Liver (tissue), 9 donors: ENCODE data around the gene HDGFL3. TPM values are rescaled to one million over a fixed set of nuclear protein-coding genes. Genes with fewer than 3 reads are reported as not detected.

Source experiments
- DNase-seq: peaks from one replicate; pipeline ENCODE4 v3.0.0-alpha.2; 2017; ENCODE audit warnings: low spot score
- H3K27ac ChIP-seq, 2 donors: one replicate each; pipeline ENCODE4 v1.7.0; 2013; ENCODE audit warnings: inconsistent platforms in 2 of 2, low read length in 2 of 2, control low read depth in 1 of 2, low read depth in 1 of 2, mild to moderate bottlenecking in 1 of 2
- H3K27me3 ChIP-seq, 4 donors: one replicate each; pipeline versions ENCODE4 v1.6.1 to v1.7.0; 2013; ENCODE audit warnings: low read length in 3 of 4, inconsistent platforms in 1 of 4, mild to moderate bottlenecking in 1 of 4, moderate library complexity in 1 of 4; ENCODE audit not compliant: control insufficient read depth in 4 of 4, insufficient read depth in 4 of 4
- H3K36me3 ChIP-seq, 4 donors: one replicate each; pipeline versions ENCODE4 v1.6.1 to v1.7.0; 2013; ENCODE audit warnings: low read length in 3 of 4, mild to moderate bottlenecking in 3 of 4, low read depth in 1 of 4, moderate library complexity in 1 of 4; ENCODE audit not compliant: control insufficient read depth in 4 of 4, insufficient read depth in 3 of 4
- H3K4me1 ChIP-seq, 4 donors: one replicate each; pipeline versions ENCODE4 v1.6.1 to v1.7.0; 2013; ENCODE audit warnings: low read length in 3 of 4, mild to moderate bottlenecking in 3 of 4, moderate library complexity in 1 of 4; ENCODE audit not compliant: control insufficient read depth in 4 of 4, insufficient read depth in 4 of 4
- H3K4me3 ChIP-seq, 3 donors: one replicate each; pipeline versions ENCODE4 v1.6.1 to v1.7.0; 2013; ENCODE audit warnings: low read length in 3 of 3, control low read depth in 1 of 3, low read depth in 1 of 3, mild to moderate bottlenecking in 1 of 3
- H3K9ac ChIP-seq, 2 donors: one replicate each; pipeline ENCODE4 v1.7.0; 2013; ENCODE audit warnings: low read length in 2 of 2, mild to moderate bottlenecking in 2 of 2, moderate library complexity in 2 of 2, control low read depth in 1 of 2, low read depth in 1 of 2
- H3K9me3 ChIP-seq, 4 donors: one replicate each; pipeline versions ENCODE4 v1.6.1 to v1.7.0; 2013; ENCODE audit warnings: low read length in 3 of 4; ENCODE audit not compliant: control insufficient read depth in 4 of 4
- EGR1 ChIP-seq, 2 donors: IDR thresholded peaks; 2 replicates each; pipeline ENCODE4 v1.6.1; 2016 to 2018; ENCODE audit warnings: antibody characterized with exemption in 2 of 2, low read depth in 2 of 2
- FOXA2 ChIP-seq: IDR thresholded peaks from 2 replicates; pipeline ENCODE4 v1.6.1; 2016; ENCODE audit warnings: antibody characterized with exemption
- GABPA ChIP-seq, 2 donors: IDR thresholded peaks in 1 of 2; conservative IDR thresholded peaks in 1 of 2; 2 replicates each; pipeline ENCODE4 v1.6.1; 2016; ENCODE audit warnings: antibody characterized with exemption in 2 of 2, mild to moderate bottlenecking in 1 of 2, moderate library complexity in 1 of 2
- HNF4A ChIP-seq, 2 donors: conservative IDR thresholded peaks; 2 replicates each; pipeline ENCODE4 v1.6.1; 2016; ENCODE audit warnings: antibody characterized with exemption in 2 of 2, mild to moderate bottlenecking in 2 of 2
- HNF4G ChIP-seq: IDR thresholded peaks from 2 replicates; pipeline ENCODE4 v1.6.1; 2016; ENCODE audit warnings: antibody characterized with exemption
- JUND ChIP-seq, 2 donors: IDR thresholded peaks; 2 replicates each; pipeline ENCODE4 v1.6.1; 2016; ENCODE audit warnings: antibody characterized with exemption in 2 of 2
- NR2F2 ChIP-seq: IDR thresholded peaks from 2 replicates; pipeline ENCODE4 v1.6.1; 2016; ENCODE audit warnings: antibody characterized with exemption
- RAD21 ChIP-seq, 2 donors: IDR thresholded peaks; 2 replicates each; pipeline ENCODE4 v1.6.1; 2016; ENCODE audit warnings: antibody characterized with exemption in 2 of 2, mild to moderate bottlenecking in 2 of 2
- RXRA ChIP-seq, 2 donors: IDR thresholded peaks; 2 replicates each; pipeline ENCODE4 v1.6.1; 2017 to 2018; ENCODE audit warnings: antibody characterized with exemption in 2 of 2, mild to moderate bottlenecking in 1 of 2
- TAF1 ChIP-seq: conservative IDR thresholded peaks from 2 replicates; pipeline ENCODE4 v1.6.1; 2016; ENCODE audit warnings: antibody characterized with exemption, mild to moderate bottlenecking
- WGBS: extraction: QIAGEN DNeasy Blood & Tissue Kit; methylation state at CpG from one replicate; pipeline ENCODE4 v1.1.7; 2013; 5-methylcytosine and 5-hydroxymethylcytosine counted together
- polyA plus RNA-seq, 2 donors: library from polyadenylated mRNA; stranded (reverse) in 1 of 2; unstranded in 1 of 2; fragments of 200-250 nt in 1 of 2; fragments of >200 nt in 1 of 2; fragmentation: Nextera tagmentation in 1 of 2; extraction: Ambion mirVana in 1 of 2; gene quantifications; one replicate each; pipeline versions ENCODE4 v1.2.1 to v1.2.3, GENCODE V29; 2013 to 2015
- total RNA-seq, 2 donors: library from RNA; depleted of rRNA; stranded (reverse); fragments of >200 nt; gene quantifications; one replicate each; pipeline ENCODE4 v1.2.3, GENCODE V29; 2014
- TF ChIP-seq, protein P1 (sequence below): fragments of 150-350 bp; IDR thresholded peaks from 2 replicates; pipeline ENCODE4 v1.5.1; 2017; ENCODE audit warnings: improper control_type of control experiment, low read depth, low read length; ENCODE audit not compliant: missing input control
- TF ChIP-seq, protein P2 (sequence below): IDR thresholded peaks from 2 replicates; pipeline ENCODE4 v1.6.1; 2016; ENCODE audit warnings: antibody characterized with exemption
- TF ChIP-seq, protein P3 (sequence below): IDR thresholded peaks from 2 replicates; pipeline ENCODE4 v1.6.1; 2016; ENCODE audit warnings: antibody characterized with exemption
- TF ChIP-seq, protein P4 (sequence below): IDR thresholded peaks from 2 replicates; pipeline ENCODE4 v1.6.1; 2016; ENCODE audit warnings: antibody characterized with exemption, mild to moderate bottlenecking
- donor health status: healthy.
- donor health status: healthy.
- donor health status: healthy.
- donor health status: healthy.
- donor health status: healthy.

The HDGFL3 gene
- total and polyA plus RNA-seq, 4 donors, result 0.44 to 3.5 (median 1.0) TPM

DNA sequence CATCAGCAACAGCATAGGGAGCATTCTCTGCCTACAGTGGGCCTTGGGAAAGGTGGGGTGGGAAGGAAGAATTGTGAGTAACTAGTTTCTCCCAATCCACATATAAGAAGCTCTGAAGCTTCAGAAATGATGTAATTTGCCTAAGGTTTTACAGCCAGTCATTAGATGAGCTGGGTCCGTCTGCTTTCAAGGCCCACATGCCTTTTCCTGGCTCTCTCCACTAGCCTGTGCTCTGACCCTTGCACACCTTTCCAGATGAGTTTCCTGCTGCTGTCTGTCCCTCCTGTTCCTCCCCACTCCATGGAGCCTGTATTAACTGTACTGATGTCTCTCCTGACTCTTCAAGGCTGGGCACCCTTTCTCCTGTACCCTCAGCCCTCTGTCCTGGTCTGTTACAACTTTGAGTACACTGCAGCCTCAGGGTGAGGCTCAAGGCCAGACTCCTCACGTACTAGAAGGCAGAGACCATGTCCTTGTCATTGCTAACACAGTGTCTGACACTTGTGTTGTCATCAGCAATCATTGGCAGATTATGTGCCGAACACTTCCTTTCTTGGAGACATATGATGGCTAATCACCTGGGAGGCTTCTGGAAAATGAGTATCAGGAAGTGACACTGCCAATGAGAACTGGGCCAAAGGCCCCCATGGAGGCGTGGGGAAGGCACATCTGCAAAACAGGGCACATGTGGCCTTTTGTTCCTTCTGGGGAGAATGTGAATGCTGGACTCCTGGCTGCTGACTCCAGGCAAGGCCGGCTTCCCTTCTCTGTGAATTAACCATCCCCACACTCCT, 93.5 kb downstream of the HDGFL3 start:
- no peak overlapping the region for H3K27ac ChIP-seq
- H3K27me3 ChIP-seq, result no peaks in the 10 kb centered on the region
- no peak overlapping the region for H3K4me3 ChIP-seq
- H3K36me3 ChIP-seq, result no peaks in the 10 kb centered on the region
- H3K9me3 ChIP-seq, result no peaks in the 10 kb centered on the region
- H3K4me1 ChIP-seq, result peaks cover 0 to 5% (median under 1%) of the 10 kb centered on the region in 4 donors
- 82% methylated on average over 5 of the region's 5 CpGs for WGBS
- DNase-seq, result no peak
- TF ChIP-seq RXRA (IDR thresholded peaks at IDR 0.05) (no peak), HNF4A (conservative IDR thresholded peaks at IDR 0.05) (no peak), JUND (IDR thresholded peaks at IDR 0.05) (no peak), FOXA2 (no peak), GABPA (IDR thresholded peaks at IDR 0.05 in 1 of 2, conservative IDR thresholded peaks at IDR 0.05 in 1 of 2) (no peak), EGR1 (IDR thresholded peaks at IDR 0.05; ENCODE audit: low read depth in 2 of 2) (no peak), RAD21 (IDR thresholded peaks at IDR 0.05) (no peak), TAF1 (no peak)
- TF ChIP-seq, protein P1, sequence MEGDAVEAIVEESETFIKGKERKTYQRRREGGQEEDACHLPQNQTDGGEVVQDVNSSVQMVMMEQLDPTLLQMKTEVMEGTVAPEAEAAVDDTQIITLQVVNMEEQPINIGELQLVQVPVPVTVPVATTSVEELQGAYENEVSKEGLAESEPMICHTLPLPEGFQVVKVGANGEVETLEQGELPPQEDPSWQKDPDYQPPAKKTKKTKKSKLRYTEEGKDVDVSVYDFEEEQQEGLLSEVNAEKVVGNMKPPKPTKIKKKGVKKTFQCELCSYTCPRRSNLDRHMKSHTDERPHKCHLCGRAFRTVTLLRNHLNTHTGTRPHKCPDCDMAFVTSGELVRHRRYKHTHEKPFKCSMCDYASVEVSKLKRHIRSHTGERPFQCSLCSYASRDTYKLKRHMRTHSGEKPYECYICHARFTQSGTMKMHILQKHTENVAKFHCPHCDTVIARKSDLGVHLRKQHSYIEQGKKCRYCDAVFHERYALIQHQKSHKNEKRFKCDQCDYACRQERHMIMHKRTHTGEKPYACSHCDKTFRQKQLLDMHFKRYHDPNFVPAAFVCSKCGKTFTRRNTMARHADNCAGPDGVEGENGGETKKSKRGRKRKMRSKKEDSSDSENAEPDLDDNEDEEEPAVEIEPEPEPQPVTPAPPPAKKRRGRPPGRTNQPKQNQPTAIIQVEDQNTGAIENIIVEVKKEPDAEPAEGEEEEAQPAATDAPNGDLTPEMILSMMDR, result no peak
- TF ChIP-seq, protein P2, sequence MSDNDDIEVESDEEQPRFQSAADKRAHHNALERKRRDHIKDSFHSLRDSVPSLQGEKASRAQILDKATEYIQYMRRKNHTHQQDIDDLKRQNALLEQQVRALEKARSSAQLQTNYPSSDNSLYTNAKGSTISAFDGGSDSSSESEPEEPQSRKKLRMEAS, result no peak
- TF ChIP-seq, protein P3, sequence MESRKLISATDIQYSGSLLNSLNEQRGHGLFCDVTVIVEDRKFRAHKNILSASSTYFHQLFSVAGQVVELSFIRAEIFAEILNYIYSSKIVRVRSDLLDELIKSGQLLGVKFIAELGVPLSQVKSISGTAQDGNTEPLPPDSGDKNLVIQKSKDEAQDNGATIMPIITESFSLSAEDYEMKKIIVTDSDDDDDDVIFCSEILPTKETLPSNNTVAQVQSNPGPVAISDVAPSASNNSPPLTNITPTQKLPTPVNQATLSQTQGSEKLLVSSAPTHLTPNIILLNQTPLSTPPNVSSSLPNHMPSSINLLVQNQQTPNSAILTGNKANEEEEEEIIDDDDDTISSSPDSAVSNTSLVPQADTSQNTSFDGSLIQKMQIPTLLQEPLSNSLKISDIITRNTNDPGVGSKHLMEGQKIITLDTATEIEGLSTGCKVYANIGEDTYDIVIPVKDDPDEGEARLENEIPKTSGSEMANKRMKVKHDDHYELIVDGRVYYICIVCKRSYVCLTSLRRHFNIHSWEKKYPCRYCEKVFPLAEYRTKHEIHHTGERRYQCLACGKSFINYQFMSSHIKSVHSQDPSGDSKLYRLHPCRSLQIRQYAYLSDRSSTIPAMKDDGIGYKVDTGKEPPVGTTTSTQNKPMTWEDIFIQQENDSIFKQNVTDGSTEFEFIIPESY, result no peak
- TF ChIP-seq, protein P4, sequence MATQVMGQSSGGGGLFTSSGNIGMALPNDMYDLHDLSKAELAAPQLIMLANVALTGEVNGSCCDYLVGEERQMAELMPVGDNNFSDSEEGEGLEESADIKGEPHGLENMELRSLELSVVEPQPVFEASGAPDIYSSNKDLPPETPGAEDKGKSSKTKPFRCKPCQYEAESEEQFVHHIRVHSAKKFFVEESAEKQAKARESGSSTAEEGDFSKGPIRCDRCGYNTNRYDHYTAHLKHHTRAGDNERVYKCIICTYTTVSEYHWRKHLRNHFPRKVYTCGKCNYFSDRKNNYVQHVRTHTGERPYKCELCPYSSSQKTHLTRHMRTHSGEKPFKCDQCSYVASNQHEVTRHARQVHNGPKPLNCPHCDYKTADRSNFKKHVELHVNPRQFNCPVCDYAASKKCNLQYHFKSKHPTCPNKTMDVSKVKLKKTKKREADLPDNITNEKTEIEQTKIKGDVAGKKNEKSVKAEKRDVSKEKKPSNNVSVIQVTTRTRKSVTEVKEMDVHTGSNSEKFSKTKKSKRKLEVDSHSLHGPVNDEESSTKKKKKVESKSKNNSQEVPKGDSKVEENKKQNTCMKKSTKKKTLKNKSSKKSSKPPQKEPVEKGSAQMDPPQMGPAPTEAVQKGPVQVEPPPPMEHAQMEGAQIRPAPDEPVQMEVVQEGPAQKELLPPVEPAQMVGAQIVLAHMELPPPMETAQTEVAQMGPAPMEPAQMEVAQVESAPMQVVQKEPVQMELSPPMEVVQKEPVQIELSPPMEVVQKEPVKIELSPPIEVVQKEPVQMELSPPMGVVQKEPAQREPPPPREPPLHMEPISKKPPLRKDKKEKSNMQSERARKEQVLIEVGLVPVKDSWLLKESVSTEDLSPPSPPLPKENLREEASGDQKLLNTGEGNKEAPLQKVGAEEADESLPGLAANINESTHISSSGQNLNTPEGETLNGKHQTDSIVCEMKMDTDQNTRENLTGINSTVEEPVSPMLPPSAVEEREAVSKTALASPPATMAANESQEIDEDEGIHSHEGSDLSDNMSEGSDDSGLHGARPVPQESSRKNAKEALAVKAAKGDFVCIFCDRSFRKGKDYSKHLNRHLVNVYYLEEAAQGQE, result no peak
- H3K9ac ChIP-seq, result no peak overlapping the region

DNA sequence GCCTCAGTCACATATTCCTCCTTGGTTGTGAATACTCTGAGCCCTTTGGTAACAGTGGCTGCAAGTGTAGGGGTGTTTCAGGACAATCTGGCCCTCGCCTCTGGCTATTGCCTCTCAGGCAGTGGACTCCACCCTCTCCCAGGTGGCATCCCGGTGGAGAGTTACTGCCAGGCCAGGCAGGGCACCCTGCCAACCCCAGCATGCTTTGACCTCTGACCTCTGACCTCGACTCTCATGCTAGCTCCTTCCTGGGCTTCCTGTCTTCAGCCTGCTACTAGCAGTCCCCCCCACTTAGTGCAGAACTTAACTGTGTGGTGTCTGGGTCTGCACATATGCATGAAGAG, 94.7 kb downstream of the HDGFL3 start:
- WGBS, result 34% methylated on average over 3 of the region's 3 CpGs
- no peak for TF ChIP-seq HNF4G
- TF ChIP-seq NR2F2, result peak; percentile 96
- Histone ChIP-seq H3K4me1 (peaks cover 1 to 10% (median 3%) of the 10 kb centered on the region in 4 donors), H3K4me3 (no peak overlapping the region), H3K9me3 (no peaks in the 10 kb centered on the region), H3K36me3 (no peaks in the 10 kb centered on the region), H3K27ac (no peak overlapping the region), H3K9ac (no peak overlapping the region), H3K27me3 (peaks cover 0 to 3% (median 1%) of the 10 kb centered on the region in 4 donors)
- no peak for DNase-seq
